IMR-90 (cell line): ENCODE results near the gene BCL2. TPM values are rescaled to one million over a fixed set of nuclear protein-coding genes. Genes with fewer than 3 reads are reported as not detected.

Source experiments
- ATAC-seq: fragments of 200-7000 bp; cut with Tn5 transposase; 2 replicates; pipeline ENCODE4 v1.9.1; 2020; ENCODE audit warnings: low read depth, mild to moderate bottlenecking, moderate library complexity
- BruUV-seq: library from RNA; stranded (reverse); fragments of 400-500 nt; replicated peaks from 2 replicates; lab custom pipeline; 2021; lab: Mats Ljungman, UMichigan
- CTCF ChIA-PET: fragments of 300-600 bp; formaldehyde crosslinking; extraction: SDS; loops from one replicate; lab custom pipeline; 2021; ENCODE audit warnings: antibody characterized with exemption; lab: Yijun Ruan, JAX
- POLR2A ChIA-PET: fragments of 300-600 bp; sonication (Branson Sonifier 250); formaldehyde crosslinking; loops from one replicate; lab custom pipeline; 2022; ENCODE audit warnings: antibody characterized with exemption; ENCODE audit not compliant: unreplicated experiment; lab: Charles Lee
- DNase-seq: peaks from one replicate; pipeline ENCODE4 v3.0.0; 2013
- H2AFZ ChIP-seq: replicated peaks from 2 replicates; pipeline ENCODE3; 2013; ENCODE audit warnings: low read length, mild to moderate bottlenecking; ENCODE audit not compliant: poor library complexity
- H2AK5ac ChIP-seq: 2 replicates; pipeline ENCODE4 v1.6.1; 2013; ENCODE audit warnings: low read depth, low read length, inconsistent platforms
- H2AK9ac ChIP-seq: replicated peaks from 2 replicates; pipeline ENCODE3; 2013; ENCODE audit warnings: mild to moderate bottlenecking, low read depth, low read length, moderate library complexity; ENCODE audit not compliant: poor library complexity
- H2BK120ac ChIP-seq: 2 replicates; pipeline ENCODE4 v1.6.1; 2013; ENCODE audit warnings: low read depth, low read length, inconsistent platforms
- H2BK15ac ChIP-seq: 3 replicates; pipeline ENCODE4 v1.6.1; 2013; ENCODE audit warnings: low read depth, low read length, inconsistent platforms
- H2BK20ac ChIP-seq: 2 replicates; pipeline ENCODE4 v1.6.1; 2013; ENCODE audit warnings: low read depth, mild to moderate bottlenecking, inconsistent platforms, low read length, moderate library complexity
- H2BK5ac ChIP-seq: 2 replicates; pipeline ENCODE4 v1.6.1; 2013; ENCODE audit warnings: mild to moderate bottlenecking, low read depth, low read length, inconsistent platforms; ENCODE audit not compliant: poor library complexity, severe bottlenecking
- H3K14ac ChIP-seq: replicated peaks from 2 replicates; pipeline ENCODE4 v1.6.1; 2013; ENCODE audit warnings: low read depth, low read length, inconsistent platforms
- H3K18ac ChIP-seq: 2 replicates; pipeline ENCODE4 v1.6.1; 2013; ENCODE audit warnings: low read depth, low read length, control low read depth
- H3K23ac ChIP-seq: 2 replicates; pipeline ENCODE4 v1.6.1; 2013; ENCODE audit warnings: low read depth, low read length, inconsistent platforms
- H3K27ac ChIP-seq: 2 replicates; pipeline ENCODE4 v1.5.1; 2013; ENCODE audit warnings: mild to moderate bottlenecking, control low read depth, low read length; ENCODE audit not compliant: insufficient read depth
- H3K27me3 ChIP-seq: 2 replicates; pipeline ENCODE4 v1.6.1; 2013; ENCODE audit warnings: low read length; ENCODE audit not compliant: control insufficient read depth, insufficient read depth
- H3K36me3 ChIP-seq: 2 replicates; pipeline ENCODE4 v1.6.1; 2013; ENCODE audit warnings: low read length, mixed read lengths; ENCODE audit not compliant: control insufficient read depth, insufficient read depth
- H3K4ac ChIP-seq: 2 replicates; pipeline ENCODE4 v1.6.1; 2013; ENCODE audit warnings: low read depth, low read length, inconsistent platforms
- H3K4me1 ChIP-seq: 2 replicates; pipeline ENCODE4 v1.6.1; 2013; ENCODE audit warnings: low read length, mixed read lengths; ENCODE audit not compliant: control insufficient read depth, insufficient read depth
- H3K4me2 ChIP-seq: 2 replicates; pipeline ENCODE4 v1.6.1; 2013; ENCODE audit warnings: low read depth, mild to moderate bottlenecking, control low read depth, low read length, moderate library complexity
- H3K4me3 ChIP-seq: 2 replicates; pipeline ENCODE4 v1.5.1; 2013; ENCODE audit warnings: low read depth, mild to moderate bottlenecking, control low read depth, low read length, moderate library complexity; ENCODE audit not compliant: insufficient read depth
- H3K56ac ChIP-seq: 2 replicates; pipeline ENCODE4 v1.6.1; 2013; ENCODE audit warnings: low read length, inconsistent platforms; ENCODE audit not compliant: insufficient read depth; ENCODE audit errors: extremely low read depth
- H3K79me1 ChIP-seq, 2 experiments: 2 replicates each; pipeline ENCODE4 v1.6.1; 2013; ENCODE audit warnings: low read length in 2 of 2, inconsistent platforms in 1 of 2, low read depth in 1 of 2
- H3K9ac ChIP-seq: 2 replicates; pipeline ENCODE4 v1.6.1; 2013; ENCODE audit warnings: low read depth, low read length, control low read depth
- H3K9me1 ChIP-seq: 2 replicates; pipeline ENCODE4 v1.6.1; 2013; ENCODE audit warnings: low read length, inconsistent platforms; ENCODE audit not compliant: insufficient read depth
- H3K9me3 ChIP-seq: 2 replicates; pipeline ENCODE4 v1.6.1; 2013; ENCODE audit warnings: low read length; ENCODE audit not compliant: control insufficient read depth, insufficient read depth
- H4K20me1 ChIP-seq: 2 replicates; pipeline ENCODE4 v1.6.1; 2013; ENCODE audit warnings: low read length, inconsistent platforms; ENCODE audit not compliant: insufficient read depth
- H4K5ac ChIP-seq: 2 replicates; pipeline ENCODE4 v1.6.1; 2013; ENCODE audit warnings: mild to moderate bottlenecking, low read depth, low read length, control low read depth
- H4K8ac ChIP-seq, 2 experiments: 2 replicates each; pipeline ENCODE4 v1.6.1; 2013; ENCODE audit warnings: low read depth in 2 of 2, low read length in 2 of 2, control low read depth in 1 of 2, inconsistent platforms in 1 of 2
- H4K91ac ChIP-seq: 2 replicates; pipeline ENCODE4 v1.6.1; 2013; ENCODE audit warnings: low read depth, low read length, inconsistent platforms; ENCODE audit not compliant: insufficient read depth
- BHLHE40 ChIP-seq: fragments of 150-350 bp; IDR thresholded peaks from 2 replicates; pipeline ENCODE4 v1.6.1; 2016; ENCODE audit warnings: mild to moderate bottlenecking, low read depth, low read length
- CEBPB ChIP-seq: IDR thresholded peaks from 2 replicates; pipeline ENCODE4 v1.6.1; 2012; ENCODE audit warnings: low read depth, low read length, improper control_type of control experiment
- FOS ChIP-seq: fragments of 150-350 bp; IDR thresholded peaks from 2 replicates; pipeline ENCODE4 v1.6.1; 2016; ENCODE audit warnings: low read depth, low read length
- NFE2L2 ChIP-seq: fragments of 150-350 bp; IDR thresholded peaks from 2 replicates; pipeline ENCODE4 v1.6.1; 2016; ENCODE audit warnings: low read depth, mild to moderate bottlenecking, low read length
- POLR2A ChIP-seq: IDR thresholded peaks from 2 replicates; pipeline ENCODE4 v1.6.1; 2012; ENCODE audit warnings: mild to moderate bottlenecking, low read depth, low read length
- RAD21 ChIP-seq: IDR thresholded peaks from 2 replicates; pipeline ENCODE4 v1.6.1; 2012; ENCODE audit warnings: low read length, improper control_type of control experiment
- WGBS, 2 experiments: methylation state at CpG; one replicate each; pipeline versions ENCODE4 v1.1.5 to v1.1.7; 2013; ENCODE audit warnings: missing lambda C conversion rate in 2 of 2; ENCODE audit not compliant: insufficient read length in 1 of 2; ENCODE audit errors: extremely low coverage in 2 of 2; 5-methylcytosine and 5-hydroxymethylcytosine counted together
- dilution Hi-C: fragments of 300-500 bp; cut with HindIII; formaldehyde crosslinking; loops from one replicate; pipeline ENCODE4 v1.14.3; 2018; ENCODE audit warnings: low sequenced_read_pairs; ENCODE audit not compliant: unreplicated experiment
- in situ Hi-C: fragments of 300-500 bp; cut with MboI; formaldehyde crosslinking; loops from 3 replicates; pipeline ENCODE4 v1.14.3; 2019; ENCODE audit warnings: low sequenced_read_pairs, inconsistent platforms, mixed read lengths
- intact Hi-C: fragments of 100-400 bp; cut with micrococcal nuclease; formaldehyde crosslinking; loops from 2 replicates; pipeline ENCODE4 v1.10.0; 2022
- polyA plus RNA-seq, 3 experiments: library from polyadenylated mRNA; depleted of rRNA; stranded (reverse); fragments of >200 nt; gene quantifications; 2 replicates each; pipeline ENCODE4 v1.2.3, GENCODE V29; 2012; ENCODE audit warnings: low replicate concordance in 1 of 3
- total RNA-seq: library from RNA; depleted of rRNA; stranded (reverse); fragments of >200 nt; gene quantifications from 2 replicates; pipeline ENCODE4 v1.2.3, GENCODE V29; 2012
- TF ChIP-seq, protein P1 (sequence below): fragments of 150-350 bp; IDR thresholded peaks from 2 replicates; pipeline ENCODE4 v1.6.1; 2017; ENCODE audit warnings: mild to moderate bottlenecking, antibody characterized with exemption, low read length, low read depth
- TF ChIP-seq, protein P2 (sequence below): fragments of 150-350 bp; IDR thresholded peaks from 2 replicates; pipeline ENCODE4 v1.6.1; 2016; ENCODE audit warnings: low read depth, mild to moderate bottlenecking, low read length, moderate library complexity, borderline replicate concordance

The BCL2 gene
- total and polyA plus RNA-seq, 2 of the 4 experiments (the other 2 are of a cell fraction), result 0.24 to 0.54 TPM

DNA sequence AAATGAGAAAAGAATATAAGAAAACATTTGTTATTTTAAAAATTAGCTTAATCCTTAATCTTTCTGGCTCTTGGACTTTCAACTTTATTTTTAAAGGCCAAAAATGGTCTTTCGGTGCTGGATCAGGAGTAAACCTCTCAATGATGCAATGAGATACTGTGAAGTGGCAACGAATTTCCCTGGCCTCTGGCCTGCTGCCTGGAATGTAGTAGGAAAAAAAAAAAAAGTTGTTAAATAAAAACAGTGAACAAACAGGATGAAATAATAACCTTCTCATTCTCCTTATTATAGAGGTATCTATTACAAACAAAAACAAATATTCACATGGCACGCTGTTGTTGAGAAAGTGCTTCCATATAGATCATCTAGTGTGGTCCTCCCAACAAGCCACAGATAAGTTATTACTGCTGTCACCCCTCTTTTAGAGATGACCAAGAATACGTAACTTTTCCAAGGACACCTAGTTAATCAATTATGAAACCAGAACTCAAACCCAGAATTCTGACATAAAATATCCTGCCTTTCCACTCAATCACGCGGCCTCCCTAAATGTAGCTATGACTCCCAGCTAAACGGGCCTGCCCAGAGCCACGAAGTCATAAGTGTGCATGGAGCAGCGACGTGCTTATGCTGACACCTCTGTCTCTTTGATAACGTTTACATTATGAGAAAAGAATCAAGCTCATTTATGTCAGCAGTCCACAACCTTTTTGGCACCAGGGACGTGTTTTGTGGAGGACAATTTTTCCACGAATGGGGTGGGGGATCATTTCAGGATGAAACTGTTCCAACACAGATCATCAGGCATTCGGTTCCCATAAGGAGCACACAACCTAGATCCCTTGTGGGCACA is 170.9 kb downstream of the BCL2 start:
- H3K79me1 ChIP-seq, result no peaks in the 10 kb centered on the region
- BruUV-seq, result no TSS peak
- intact Hi-C loops, result no loop called here
- no peak overlapping the region for H3K4me2 ChIP-seq
- peak overlapping the region; percentile 17 for H2AK9ac ChIP-seq
- H4K5ac ChIP-seq, result no peak overlapping the region
- no peak overlapping the region for H3K56ac ChIP-seq
- no peak overlapping the region for H2BK15ac ChIP-seq
- no peak overlapping the region for H3K4ac ChIP-seq
- DNase-seq, result peak; percentile 14
- no peak overlapping the region for H3K14ac ChIP-seq
- no peak for TF ChIP-seq FOS
- TF ChIP-seq, protein P1, sequence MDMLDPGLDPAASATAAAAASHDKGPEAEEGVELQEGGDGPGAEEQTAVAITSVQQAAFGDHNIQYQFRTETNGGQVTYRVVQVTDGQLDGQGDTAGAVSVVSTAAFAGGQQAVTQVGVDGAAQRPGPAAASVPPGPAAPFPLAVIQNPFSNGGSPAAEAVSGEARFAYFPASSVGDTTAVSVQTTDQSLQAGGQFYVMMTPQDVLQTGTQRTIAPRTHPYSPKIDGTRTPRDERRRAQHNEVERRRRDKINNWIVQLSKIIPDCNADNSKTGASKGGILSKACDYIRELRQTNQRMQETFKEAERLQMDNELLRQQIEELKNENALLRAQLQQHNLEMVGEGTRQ, result no peak
- TF ChIP-seq RAD21, result no peak
- no peak for TF ChIP-seq NFE2L2
- no peak for TF ChIP-seq BHLHE40
- TF ChIP-seq, protein P2, sequence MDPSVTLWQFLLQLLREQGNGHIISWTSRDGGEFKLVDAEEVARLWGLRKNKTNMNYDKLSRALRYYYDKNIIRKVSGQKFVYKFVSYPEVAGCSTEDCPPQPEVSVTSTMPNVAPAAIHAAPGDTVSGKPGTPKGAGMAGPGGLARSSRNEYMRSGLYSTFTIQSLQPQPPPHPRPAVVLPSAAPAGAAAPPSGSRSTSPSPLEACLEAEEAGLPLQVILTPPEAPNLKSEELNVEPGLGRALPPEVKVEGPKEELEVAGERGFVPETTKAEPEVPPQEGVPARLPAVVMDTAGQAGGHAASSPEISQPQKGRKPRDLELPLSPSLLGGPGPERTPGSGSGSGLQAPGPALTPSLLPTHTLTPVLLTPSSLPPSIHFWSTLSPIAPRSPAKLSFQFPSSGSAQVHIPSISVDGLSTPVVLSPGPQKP, result no peak
- peak; percentile 68 for TF ChIP-seq CEBPB
- TF ChIP-seq POLR2A, result no peak
- no peak overlapping the region for H3K27ac ChIP-seq
- peaks cover 2% of the 10 kb centered on the region; the same call in 1 of the 2 replicates for H3K4me1 ChIP-seq
- H2AFZ ChIP-seq, result no peak overlapping the region
- ChIA-PET POLR2A (no interaction called here), CTCF (interaction anchor here (1.4 kb wide), 1 partner anchor 37 kb away, joined by 3 read pairs; no protein-coding TSS in a partner anchor)
- H2BK120ac ChIP-seq, result no peak overlapping the region
- H4K8ac ChIP-seq, result no peak overlapping the region
- H2BK5ac ChIP-seq, result no peak overlapping the region
- no peak overlapping the region for H3K4me3 ChIP-seq
- no peaks in the 10 kb centered on the region for H3K9me1 ChIP-seq
- no peak overlapping the region for H3K9ac ChIP-seq
- H2BK20ac ChIP-seq, result no peak overlapping the region
- H3K36me3 ChIP-seq, result no peaks in the 10 kb centered on the region
- ATAC-seq, result no peak
- H3K27me3 ChIP-seq, result peaks cover 18% of the 10 kb centered on the region
- H4K91ac ChIP-seq, result no peak overlapping the region
- no peak overlapping the region for H3K23ac ChIP-seq
- dilution Hi-C loops, result no loop called here
- no peaks in the 10 kb centered on the region; the same call in 1 of the 2 replicates for H4K20me1 ChIP-seq
- no peak overlapping the region for H2AK5ac ChIP-seq
- 75% methylated on average over 1 of the region's 14 CpGs; no CpG with 5 or more reads in 1 of the 2 experiments for WGBS, 2 experiments
- no peak overlapping the region for H3K18ac ChIP-seq
- H3K9me3 ChIP-seq, result no peaks in the 10 kb centered on the region
- in situ Hi-C loops, result no loop called here
